NT2/D1 (cell line): ENCODE results near the gene ACTR3.

Experiments used
- DNase-seq: peaks from one replicate; pipeline ENCODE4 v3.0.0-alpha.2; 2011; ENCODE audit warnings: low read depth, low spot score
- H3K27me3 ChIP-seq: 2 replicates; pipeline ENCODE4 v1.6.0; 2011; ENCODE audit warnings: mild to moderate bottlenecking; ENCODE audit not compliant: insufficient read length, insufficient read depth
- H3K36me3 ChIP-seq: 2 replicates; pipeline ENCODE4 v1.6.1; 2011; ENCODE audit warnings: mild to moderate bottlenecking, low read length, mixed read lengths; ENCODE audit not compliant: insufficient read depth, insufficient read length
- H3K4me1 ChIP-seq: 2 replicates; pipeline ENCODE4 v1.5.1; 2011; ENCODE audit not compliant: insufficient read depth, insufficient read length
- H3K4me3 ChIP-seq: 2 replicates; pipeline ENCODE4 v1.5.1; 2011; ENCODE audit warnings: low read depth; ENCODE audit not compliant: insufficient read length
- H3K9ac ChIP-seq: 2 replicates; pipeline ENCODE4 v1.6.0; 2011; ENCODE audit warnings: low read depth; ENCODE audit not compliant: insufficient read length
- H3K9me3 ChIP-seq: 2 replicates; pipeline ENCODE4 v1.5.1; 2011; ENCODE audit warnings: mild to moderate bottlenecking, low read length; ENCODE audit not compliant: insufficient read depth
- SUZ12 ChIP-seq: IDR thresholded peaks from 2 replicates; pipeline ENCODE4 v1.6.1; 2011; ENCODE audit not compliant: insufficient read length, insufficient read depth; ENCODE audit errors: extremely low read depth
- YY1 ChIP-seq: IDR thresholded peaks from 2 replicates; pipeline ENCODE4 v1.6.1; 2011; ENCODE audit not compliant: insufficient read length, insufficient read depth
- ZNF274 ChIP-seq: IDR thresholded peaks from 2 replicates; pipeline ENCODE4 v1.6.1; 2011; ENCODE audit warnings: mild to moderate bottlenecking, low read depth, low read length

ACTR3 gene

DNA sequence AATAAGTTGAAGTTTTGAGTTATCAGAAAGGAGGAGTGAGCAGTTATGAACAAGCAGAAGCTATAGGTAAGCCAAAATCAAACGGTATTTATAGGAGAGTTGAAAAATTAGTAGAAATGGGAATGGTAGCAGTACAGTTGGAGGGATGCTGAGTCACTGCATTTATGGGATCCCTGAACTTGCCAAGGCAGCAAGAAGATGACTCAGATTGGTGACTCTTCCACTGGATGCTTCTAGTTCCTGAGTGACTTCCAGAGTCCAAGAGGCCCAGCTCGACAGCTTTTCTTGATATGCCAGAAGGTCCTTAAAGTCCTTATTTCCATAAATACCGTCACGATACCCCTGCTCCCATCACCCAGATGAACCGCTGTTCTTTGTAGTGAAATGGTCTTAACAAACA, 31.1 kb upstream of the ACTR3 start:
- Histone ChIP-seq H3K4me3 (no peak overlapping the region), H3K36me3 (no peaks in the 10 kb centered on the region), H3K9ac (no peak overlapping the region), H3K9me3 (no peaks in the 10 kb centered on the region), H3K27me3 (no peaks in the 10 kb centered on the region), H3K4me1 (no peaks in the 10 kb centered on the region)
- no peak for DNase-seq
- TF ChIP-seq SUZ12 (no peak), ZNF274 (no peak), YY1 (no peak)

DNA sequence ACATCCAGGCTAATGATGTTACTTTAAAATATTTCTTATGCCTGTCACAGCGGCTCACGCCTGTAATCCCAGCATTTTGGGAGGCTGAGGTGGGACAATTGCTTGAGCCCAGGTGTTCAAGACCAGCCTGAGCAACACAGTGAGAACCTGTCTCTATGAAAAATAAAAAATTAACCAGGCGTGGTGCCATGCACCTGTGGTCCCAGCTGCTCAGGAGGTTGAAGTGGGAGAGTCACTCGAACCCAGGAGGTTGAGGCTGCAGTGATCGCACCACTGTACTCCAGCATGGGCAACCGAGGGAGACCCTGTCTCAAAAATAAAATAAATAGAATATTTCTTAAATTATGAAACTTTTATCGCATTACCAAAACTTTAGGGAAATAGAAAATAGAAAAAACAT, 28.1 kb upstream of the ACTR3 start:
- Histone ChIP-seq H3K4me1 (no peaks in the 10 kb centered on the region), H3K4me3 (no peak overlapping the region)

DNA sequence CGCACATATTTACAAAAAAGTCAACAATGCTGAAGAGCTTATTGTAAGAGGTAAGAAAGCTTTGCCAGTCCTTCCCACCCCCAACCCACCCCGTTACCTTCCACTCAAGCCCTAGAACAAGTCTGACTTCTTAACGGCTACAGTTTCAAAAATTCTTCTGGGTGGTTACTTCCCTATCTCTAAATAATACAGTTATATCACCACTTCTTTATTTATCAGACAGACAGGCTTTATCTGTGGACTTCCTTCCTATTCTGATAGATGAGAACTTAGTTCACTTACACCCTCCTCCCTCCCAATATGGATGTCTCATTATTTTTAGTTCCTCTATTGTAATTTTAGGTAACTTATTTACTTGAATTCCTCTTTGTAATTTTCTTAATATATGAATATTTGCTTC, 26.7 kb upstream of the ACTR3 start:
- no peaks in the 10 kb centered on the region for H3K36me3 ChIP-seq
- no peaks in the 10 kb centered on the region for H3K27me3 ChIP-seq
- H3K9ac ChIP-seq, result no peak overlapping the region
- no peak overlapping the region for H3K4me3 ChIP-seq
- no peak for DNase-seq
- H3K4me1 ChIP-seq, result no peaks in the 10 kb centered on the region
- H3K9me3 ChIP-seq, result no peaks in the 10 kb centered on the region
- no peak for TF ChIP-seq SUZ12
- no peak for TF ChIP-seq YY1
- TF ChIP-seq ZNF274, result no peak

More for the DNA sequence above, 28.1 kb upstream of the ACTR3 start:
- no peak for TF ChIP-seq ZNF274
- TF ChIP-seq YY1, result no peak
- no peak for TF ChIP-seq SUZ12
- Histone ChIP-seq H3K9ac (no peak overlapping the region), H3K36me3 (no peaks in the 10 kb centered on the region), H3K9me3 (no peaks in the 10 kb centered on the region), H3K27me3 (no peaks in the 10 kb centered on the region)
- DNase-seq, result no peak

DNA sequence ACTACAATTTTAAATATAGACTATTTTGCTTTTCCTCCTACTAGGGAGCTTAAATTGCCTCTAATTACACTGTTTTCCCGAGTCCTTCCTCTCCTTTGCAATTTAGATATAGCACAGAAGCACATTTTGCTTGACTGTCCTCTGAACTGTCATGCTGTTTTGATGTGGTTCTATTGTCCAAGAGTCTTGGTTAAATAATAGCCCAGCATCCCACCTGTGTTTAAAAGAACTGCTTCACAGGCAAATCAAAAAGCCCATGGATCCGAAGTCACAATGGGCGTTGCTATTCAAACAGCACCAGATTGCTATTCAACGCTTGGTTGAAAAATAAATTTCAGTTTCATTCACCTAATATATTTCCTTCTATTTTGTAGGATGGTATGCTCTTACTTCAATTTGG, 22.3 kb upstream of the ACTR3 start:
- DNase-seq, result no peak
- Histone ChIP-seq H3K4me3 (no peak overlapping the region), H3K9ac (no peak overlapping the region), H3K36me3 (no peaks in the 10 kb centered on the region), H3K27me3 (no peaks in the 10 kb centered on the region), H3K9me3 (no peaks in the 10 kb centered on the region), H3K4me1 (no peaks in the 10 kb centered on the region)
- TF ChIP-seq SUZ12 (no peak), YY1 (no peak), ZNF274 (no peak)

DNA sequence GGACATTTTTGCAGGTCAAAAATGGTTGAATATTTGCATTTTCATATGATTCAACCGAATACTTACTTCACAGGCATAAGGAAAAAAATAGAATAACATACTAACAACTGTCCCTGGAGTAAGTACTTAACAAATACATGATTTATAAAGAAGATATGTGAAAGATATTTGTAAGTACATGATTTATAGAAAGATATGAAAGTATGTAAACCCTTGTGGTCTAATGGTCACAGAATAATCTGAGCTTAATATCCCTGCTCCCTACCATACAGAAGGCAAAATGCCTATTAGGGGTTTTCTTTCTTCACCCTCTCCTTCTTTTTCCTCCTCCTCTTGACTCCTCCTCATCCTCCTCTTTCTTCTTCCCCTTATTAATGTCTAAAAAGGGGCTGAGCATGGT, 20.6 kb upstream of the ACTR3 start:
- H3K27me3 ChIP-seq, result no peaks in the 10 kb centered on the region
- TF ChIP-seq SUZ12 (no peak), YY1 (no peak), ZNF274 (no peak)
- no peaks in the 10 kb centered on the region for H3K9me3 ChIP-seq
- no peaks in the 10 kb centered on the region for H3K4me1 ChIP-seq
- H3K4me3 ChIP-seq, result no peak overlapping the region
- DNase-seq, result no peak
- no peaks in the 10 kb centered on the region for H3K36me3 ChIP-seq
- H3K9ac ChIP-seq, result no peak overlapping the region

DNA sequence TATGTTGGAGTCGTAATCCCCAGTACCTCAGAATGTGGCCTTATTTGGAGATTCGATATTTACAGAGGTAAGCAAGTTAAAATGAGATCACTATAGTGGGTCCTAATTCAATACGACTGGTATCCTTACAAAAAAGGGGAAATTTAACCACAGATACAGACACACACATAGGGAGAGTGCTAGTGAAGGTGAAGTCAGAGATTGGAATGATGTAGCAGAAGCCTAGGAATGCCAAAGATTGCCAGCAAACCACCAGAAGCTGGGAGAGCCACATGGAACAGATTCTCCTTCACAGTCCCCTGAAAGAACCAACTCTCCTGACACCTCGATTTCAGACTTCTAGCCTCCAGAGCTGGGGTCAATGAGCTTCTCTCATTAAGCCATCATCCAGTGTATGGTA, 17.7 kb upstream of the ACTR3 start:
- H3K4me3 ChIP-seq, result no peak overlapping the region
- H3K27me3 ChIP-seq, result no peaks in the 10 kb centered on the region
- TF ChIP-seq YY1 (no peak), SUZ12 (no peak), ZNF274 (no peak)
- H3K4me1 ChIP-seq, result no peaks in the 10 kb centered on the region
- no peaks in the 10 kb centered on the region for H3K36me3 ChIP-seq
- no peak overlapping the region for H3K9ac ChIP-seq
- no peak for DNase-seq
- H3K9me3 ChIP-seq, result no peaks in the 10 kb centered on the region

DNA sequence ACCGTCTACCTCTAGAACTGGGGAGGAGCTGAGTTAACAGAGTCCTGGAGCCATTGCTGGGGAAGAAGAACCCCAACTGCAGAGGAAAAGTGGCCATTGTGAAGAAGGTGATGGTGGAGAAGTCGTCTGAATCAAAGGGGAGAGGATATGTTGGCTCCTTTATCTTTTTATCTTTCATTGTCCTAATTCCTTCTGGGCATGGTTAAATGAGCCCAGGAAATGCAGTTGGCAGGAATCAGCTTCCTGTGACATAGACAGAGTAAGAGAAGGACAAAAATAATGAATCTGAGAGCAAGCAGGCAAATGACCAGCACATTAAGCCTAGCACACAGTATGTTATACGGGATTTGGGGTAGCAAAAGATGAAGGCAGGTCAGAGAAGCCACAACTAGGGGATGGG, 16.0 kb upstream of the ACTR3 start:
- DNase-seq, result no peak
- TF ChIP-seq YY1, result no peak

DNA sequence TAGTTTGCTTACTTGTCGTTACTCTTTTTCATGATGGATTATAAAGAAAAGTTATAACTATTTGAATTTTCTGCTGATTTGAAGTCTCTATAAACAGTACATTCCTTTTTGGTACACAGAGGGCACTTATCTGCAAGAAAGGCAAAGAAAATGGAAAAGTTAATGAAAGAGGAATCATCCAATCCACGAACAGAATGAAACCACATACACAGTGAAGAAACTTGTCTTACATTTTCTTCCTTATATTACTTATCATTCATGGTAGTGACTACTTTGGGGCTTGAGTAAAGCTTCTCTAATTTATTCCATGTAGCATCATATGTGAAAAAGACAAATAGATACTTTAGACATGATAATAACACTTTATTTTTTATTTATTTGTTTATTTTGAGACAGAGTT, 14.8 kb upstream of the ACTR3 start:
- no peak overlapping the region for H3K4me3 ChIP-seq
- H3K9me3 ChIP-seq, result no peaks in the 10 kb centered on the region
- no peaks in the 10 kb centered on the region for H3K27me3 ChIP-seq
- no peaks in the 10 kb centered on the region for H3K36me3 ChIP-seq
- no peaks in the 10 kb centered on the region for H3K4me1 ChIP-seq
- no peak for DNase-seq
- H3K9ac ChIP-seq, result no peak overlapping the region
- TF ChIP-seq ZNF274, result no peak
- TF ChIP-seq SUZ12, result no peak
- TF ChIP-seq YY1, result no peak

More for the DNA sequence above, 16.0 kb upstream of the ACTR3 start:
- no peaks in the 10 kb centered on the region for H3K4me1 ChIP-seq
- H3K27me3 ChIP-seq, result no peaks in the 10 kb centered on the region
- no peak overlapping the region for H3K9ac ChIP-seq
- H3K4me3 ChIP-seq, result no peak overlapping the region
- no peaks in the 10 kb centered on the region for H3K9me3 ChIP-seq
- H3K36me3 ChIP-seq, result no peaks in the 10 kb centered on the region
